HG03439 (cell line): Measurements from ENCODE around the gene UNC5C.

Experiments used
- ATAC-seq: cut with Tn5 transposase; IDR thresholded peaks from one replicate; pipeline ENCODE4 v1.9.1; 2021; ENCODE audit warnings: mild to moderate bottlenecking, moderate library complexity; ENCODE audit not compliant: unreplicated experiment

Gene UNC5C

DNA sequence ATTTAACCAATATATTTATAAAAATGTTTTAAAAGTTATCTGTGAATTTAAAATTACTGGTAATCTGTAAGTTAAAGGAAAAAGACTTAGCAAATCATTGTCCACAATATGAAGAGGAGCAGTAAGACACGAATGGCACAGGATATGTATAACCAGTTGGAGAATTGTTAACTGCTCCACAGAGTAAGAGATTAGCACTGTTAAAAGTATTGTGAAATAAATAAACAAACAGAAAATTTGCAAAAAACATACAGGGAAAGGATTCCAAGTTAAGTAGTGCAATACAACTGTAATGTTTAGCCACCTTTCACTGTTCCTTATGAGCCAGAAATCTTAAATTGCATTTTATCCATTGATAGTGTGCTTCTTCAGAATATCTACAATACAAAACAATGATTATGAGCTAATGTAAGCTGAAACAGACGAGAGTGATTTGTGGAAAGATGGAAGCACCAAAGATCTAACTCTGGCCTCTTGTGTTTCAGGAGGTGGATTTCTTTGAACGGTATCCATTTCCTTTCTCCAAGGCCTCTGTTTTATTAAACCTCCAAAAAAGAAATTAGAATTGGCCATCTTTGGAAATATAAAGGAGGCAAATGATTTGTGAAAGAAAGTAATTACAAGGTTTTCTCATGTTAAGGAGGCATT lies 188.4 kb downstream of the UNC5C start:
- ATAC-seq, result no peak

DNA sequence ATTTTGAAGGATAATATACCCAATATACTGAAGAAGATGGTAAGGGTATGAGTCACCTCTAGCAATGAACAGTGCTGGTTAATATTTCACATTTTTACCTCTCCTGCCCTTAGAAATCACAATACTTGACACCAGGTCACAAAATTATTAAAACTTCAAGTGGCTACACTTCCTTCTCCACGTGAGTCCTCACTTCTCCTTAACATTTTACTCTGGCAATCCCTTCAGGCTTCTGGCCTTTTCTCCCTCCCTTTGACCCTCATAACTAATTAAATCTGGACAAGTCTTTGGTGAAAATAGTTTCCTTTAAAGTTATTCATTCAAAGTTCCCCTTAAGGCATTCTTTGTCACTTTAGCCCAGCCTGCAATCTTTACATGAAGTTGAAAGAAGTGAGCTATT lies 190.4 kb downstream of the UNC5C start:
- no peak for ATAC-seq

GRCh38 chr4:95355021-95355420 lies 193.8 kb downstream of the UNC5C start:
- ATAC-seq, result no peak

- ATAC-seq, result no peak
Measured at GRCh38 chr4:95348418-95348817, 200.4 kb downstream of the UNC5C start.

DNA sequence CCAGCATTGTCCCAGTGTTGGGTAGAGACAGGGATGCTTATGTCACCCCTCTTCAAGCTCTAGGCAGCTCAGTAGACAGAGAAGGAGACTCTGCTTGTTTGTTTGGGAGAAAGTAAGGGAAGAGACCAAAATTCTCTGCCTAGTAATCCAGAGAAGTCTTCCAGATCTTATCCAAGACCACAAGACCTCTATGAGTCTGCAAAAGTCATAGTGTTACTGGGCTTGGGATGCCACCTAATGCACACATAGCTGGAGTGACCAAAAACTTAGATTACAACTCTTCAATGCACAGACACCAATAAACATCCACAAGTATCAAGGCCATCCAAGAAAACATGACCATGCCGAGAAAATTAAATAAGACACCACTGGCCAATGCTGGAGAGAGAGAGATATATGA lies 205.5 kb downstream of the UNC5C start:
- no peak for ATAC-seq

DNA sequence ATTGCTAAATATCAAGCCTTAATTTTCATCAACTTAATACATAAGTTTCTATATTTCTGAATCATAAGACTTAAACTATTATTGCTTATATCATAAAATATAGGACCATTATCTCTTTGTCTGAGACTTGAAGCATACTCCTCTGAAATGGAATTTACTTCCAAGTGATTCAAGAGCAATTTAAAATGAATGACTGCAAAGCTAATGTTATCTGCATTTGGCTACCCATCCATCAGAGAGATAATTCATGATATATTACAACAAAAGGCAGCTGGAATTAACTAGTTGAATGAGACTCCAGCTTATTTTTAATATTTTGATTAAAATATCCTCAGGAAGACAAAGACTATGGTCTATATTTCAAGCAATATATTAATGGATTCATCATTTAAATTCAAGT lies 208.6 kb downstream of the UNC5C start:
- no peak for ATAC-seq

- ATAC-seq, result no peak
Measured at GRCh38 chr4:95325665-95326064, 223.1 kb downstream of the UNC5C start.

- no peak for ATAC-seq
Measured at GRCh38 chr4:95319169-95319568, 229.6 kb downstream of the UNC5C start.

GRCh38 chr4:95318483-95318882 lies 230.3 kb downstream of the UNC5C start:
- ATAC-seq, result no peak

DNA sequence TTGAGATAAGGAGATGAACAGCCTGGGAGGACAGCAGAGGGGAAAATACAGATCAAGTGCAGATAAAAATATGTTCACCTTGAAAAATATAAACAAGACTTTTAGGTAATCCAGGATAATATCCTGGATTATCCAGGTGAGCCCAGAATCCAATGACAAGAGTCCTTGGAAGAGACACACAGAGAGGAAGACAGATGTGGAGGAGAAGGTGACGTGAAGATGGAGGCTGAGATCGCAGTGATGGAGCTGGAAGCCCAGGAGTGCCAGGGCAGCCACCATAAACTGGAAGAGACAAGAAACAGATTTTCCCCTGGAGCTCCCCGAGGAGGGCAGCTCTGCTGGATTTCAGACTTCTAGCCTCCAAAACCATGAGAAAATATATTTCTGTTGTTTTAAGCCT lies 230.7 kb downstream of the UNC5C start:
- ATAC-seq, result no peak

DNA sequence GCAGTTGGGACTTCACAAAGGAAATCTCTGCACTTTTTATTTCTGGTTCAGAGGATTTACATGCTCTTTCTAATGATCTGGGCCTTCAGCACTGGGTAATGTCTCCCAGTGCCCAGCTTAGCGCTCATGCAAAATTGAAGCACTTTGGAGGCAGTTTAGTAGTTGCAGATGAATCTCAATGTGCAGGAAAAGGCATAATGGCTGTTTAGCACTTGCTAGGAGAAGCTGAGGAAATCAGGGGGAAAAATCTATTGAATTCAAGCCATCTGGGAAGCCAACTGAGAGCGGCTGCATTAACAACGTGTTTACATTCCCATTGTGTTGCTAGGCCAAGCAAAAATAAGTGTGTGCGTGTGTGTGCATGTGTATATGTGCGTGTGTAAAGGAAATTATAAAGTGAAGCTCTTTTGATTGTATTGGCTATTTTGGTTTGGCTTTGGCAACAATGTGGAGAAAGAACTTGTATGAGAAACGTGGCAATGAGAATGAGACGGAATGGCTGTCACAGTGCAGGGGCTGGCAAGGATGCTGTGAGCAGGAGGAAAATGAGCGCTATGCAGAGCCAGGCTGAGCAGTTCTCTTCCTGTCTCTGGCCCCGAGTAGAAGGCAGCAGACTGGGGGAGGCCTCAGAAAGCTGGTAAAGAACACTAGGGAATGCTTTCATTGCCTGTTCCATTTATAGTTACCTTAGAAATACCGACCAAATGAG lies 231.5 kb downstream of the UNC5C start:
- no peak for ATAC-seq

DNA sequence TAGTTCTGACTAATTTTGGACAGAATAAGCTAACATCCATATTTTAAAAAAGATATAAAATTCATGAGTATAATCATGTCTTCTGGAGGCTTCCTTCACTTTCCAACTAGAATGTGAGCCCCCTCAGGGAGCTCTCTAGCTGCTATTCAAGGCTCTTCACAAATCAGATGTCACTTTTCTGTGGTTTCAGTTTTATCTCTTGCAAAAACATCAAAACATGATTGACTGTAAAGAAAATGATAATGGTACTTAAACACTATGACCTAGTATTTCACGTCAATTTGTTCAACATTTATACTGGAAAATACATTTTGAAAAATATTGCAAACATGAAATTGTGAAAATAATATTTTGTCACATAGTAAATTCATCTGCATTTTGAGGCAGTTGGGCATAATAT lies 234.2 kb downstream of the UNC5C start:
- no peak for ATAC-seq

DNA sequence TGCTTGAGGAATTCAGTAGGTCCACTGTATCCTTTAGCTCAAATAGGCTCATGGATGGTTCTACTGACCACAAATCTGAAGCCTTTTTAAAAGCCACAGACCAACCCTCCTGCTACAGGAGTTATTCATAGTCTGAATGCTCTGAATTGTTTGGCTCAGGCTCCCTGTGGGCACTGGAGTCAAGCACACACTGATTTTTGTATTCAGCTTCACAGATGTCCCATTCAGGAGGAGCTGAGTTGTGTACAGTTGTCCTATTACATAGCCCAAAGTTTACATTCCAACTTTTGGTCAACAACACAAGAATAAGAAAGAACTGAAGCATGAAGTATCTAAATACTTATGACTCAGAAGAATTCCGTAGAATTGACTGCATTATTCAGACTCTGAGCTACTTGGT lies 243.9 kb downstream of the UNC5C start:
- no peak for ATAC-seq

DNA sequence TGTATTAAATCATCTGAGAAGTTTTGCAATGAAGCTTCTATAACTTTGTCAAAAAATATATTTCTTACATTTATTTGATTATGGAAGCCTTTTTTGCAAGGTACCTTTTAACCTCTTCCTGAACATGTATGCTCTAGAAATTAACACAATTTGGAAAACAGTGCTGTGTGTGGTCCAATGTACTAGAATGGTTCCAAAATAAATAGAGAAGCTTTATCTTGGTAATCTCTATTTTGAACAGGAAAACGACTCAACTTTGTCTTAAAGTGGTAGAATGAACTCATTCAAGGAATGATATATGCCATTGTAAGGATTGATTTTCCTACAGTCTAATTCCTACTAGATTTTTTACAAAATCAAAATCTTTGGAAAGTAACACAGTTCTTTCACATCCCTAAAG lies 248.5 kb downstream of the UNC5C start:
- no peak for ATAC-seq

- ATAC-seq, result no peak
Measured at GRCh38 chr4:95296052-95296451, 252.7 kb downstream of the UNC5C start.

DNA sequence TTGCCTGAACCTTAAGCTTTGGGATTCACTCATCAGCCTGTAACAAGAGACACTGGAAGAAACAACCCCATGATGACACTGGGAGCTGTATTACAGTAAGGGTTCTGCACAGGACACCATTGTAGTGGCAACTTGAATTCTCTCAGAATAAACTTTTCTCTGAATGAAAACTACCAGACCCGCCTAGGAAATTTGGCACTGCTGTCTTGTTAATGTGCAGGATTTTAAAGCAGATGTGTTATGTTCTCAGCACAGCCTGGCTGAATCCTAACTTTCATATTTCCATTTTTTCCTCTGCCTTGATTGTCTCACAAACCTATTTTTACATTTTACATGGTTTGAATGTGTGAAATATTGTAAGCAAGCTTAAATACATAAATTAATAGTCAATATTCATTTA lies 253.6 kb downstream of the UNC5C start:
- no peak for ATAC-seq

- no peak for ATAC-seq
Measured at GRCh38 chr4:95294321-95294720, 254.5 kb downstream of the UNC5C start.

DNA sequence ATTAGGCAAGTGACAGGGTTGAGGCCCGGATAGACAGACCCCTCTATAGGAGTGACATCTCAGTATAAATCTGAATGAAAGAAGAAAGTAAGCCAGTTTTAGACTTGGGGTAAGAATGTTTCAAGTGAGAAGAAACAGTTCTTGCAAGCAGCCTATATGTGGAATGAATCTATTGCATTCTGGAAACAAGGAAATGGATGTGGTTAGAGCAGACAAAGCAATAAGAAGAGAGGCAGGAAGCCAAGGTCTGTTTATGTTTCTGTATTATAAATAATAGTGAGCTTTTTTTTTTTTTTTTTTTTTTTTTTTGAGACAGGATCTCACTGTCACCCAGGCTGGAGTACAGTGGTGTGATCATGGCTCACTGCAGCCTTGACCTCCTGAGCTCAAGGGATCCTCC lies 255.8 kb downstream of the UNC5C start:
- ATAC-seq, result no peak

- no peak for ATAC-seq
Measured at GRCh38 chr4:95290702-95291101, 258.1 kb downstream of the UNC5C start.

DNA sequence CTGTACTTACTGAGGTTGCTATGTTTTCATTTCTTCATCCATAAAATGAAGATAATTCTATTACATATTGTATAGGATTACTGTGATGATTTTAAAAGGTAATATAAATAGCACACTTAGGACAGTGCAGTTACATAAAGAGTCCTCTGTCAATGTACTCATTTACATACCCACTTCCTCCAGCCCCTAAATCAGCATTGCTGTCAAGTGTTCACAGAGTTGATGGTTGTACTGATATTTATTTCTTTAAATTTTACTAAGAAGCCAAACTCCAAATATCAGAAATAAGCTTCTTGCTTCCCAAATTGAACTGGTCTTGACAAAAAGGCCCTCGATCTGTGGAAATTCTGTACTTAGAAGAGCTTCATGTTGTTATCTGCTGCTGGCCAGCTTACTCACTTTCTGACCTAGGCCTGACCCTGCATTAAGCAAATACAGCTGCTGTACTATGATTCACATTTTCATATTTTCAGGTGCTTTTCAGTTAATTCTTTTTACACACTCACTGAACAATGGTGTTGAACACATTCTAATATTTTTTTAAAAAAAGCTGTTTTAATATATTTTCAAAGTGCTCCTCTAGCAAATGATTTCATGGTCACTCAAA lies 259.6 kb downstream of the UNC5C start:
- ATAC-seq, result no peak

DNA sequence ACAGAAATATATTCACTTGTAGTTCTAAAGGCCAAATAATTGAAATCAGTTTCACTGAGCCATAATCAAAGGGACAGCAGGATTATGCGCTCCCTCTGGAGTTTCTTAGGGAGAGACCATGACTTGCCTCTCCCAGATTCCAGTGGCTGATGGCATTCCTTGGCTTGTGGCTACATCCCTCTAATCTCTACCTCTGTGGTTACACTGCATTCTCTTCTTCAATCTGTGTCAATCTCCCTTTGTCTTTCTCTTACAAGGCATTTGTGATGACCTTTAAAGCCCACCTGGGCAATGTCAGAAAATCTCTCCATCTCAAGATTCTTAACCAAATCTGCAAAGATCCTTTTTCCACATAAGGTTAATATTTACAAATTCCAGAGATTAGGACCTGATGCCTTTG lies 260.2 kb downstream of the UNC5C start:
- ATAC-seq, result no peak

- no peak for ATAC-seq
Measured at GRCh38 chr4:95285797-95286196, 263.0 kb downstream of the UNC5C start.
